GM11168 (cell line): ENCODE measurements around the gene HOXA1.

Experiments
- in situ Hi-C: fragments of 300-500 bp; cut with MboI; formaldehyde crosslinking; loops from one replicate; pipeline ENCODE4 v1.12.0; 2022; ENCODE audit warnings: low sequenced_read_pairs; ENCODE audit not compliant: unreplicated experiment

HOXA1 gene

DNA sequence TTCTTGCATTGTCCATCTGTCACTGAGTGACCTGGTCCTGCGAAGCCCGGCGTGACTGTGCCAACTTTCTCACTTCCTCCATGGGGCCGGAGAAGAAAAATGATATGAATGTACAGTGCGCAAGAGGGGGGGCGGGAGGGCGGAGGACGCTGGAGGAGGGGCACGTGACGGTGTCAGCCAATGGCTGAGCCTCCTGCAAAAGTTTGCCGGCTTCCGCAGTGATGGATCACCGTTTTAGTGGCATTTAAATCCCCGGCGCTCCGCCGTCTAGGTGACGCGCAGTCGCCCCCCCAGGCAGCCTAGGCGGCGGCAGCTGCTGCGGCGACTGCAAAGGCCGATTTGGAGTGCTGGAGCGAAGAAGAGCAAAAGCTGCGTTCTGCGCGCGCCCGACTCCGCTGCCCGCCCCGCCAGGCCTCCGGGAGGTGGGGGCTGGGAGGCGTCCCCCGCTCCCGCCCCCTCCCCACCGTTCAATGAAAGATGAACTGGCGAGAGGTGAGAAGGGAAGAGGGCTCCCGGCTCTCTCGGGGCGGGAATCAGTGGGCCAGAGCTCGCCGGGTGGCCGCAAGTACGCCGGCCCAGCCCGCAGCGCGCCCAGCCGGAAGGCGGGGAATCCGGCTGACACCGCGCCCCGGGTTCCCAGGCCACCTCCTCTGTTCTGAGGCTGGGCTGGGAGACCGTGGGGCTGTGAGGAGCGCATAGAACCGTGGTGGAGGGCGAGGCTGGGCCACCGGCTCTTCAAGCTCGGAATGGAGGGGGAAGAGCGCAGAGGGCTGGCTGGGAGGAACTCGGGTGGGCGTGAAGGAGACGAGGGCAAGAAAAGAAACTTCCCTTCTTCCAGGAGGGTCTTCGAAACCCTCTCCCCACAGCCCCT, at the start of gene HOXA1:
HOXA1 (minus strand) TSS at position 104 of the 871 bp plus-strand sequence; CDS start at position 16, 88 bp downstream.
- in situ Hi-C loops = loop anchor here (10.0 kb wide), 1 partner anchor 821 kb away; no protein-coding TSS in a partner anchor

DNA sequence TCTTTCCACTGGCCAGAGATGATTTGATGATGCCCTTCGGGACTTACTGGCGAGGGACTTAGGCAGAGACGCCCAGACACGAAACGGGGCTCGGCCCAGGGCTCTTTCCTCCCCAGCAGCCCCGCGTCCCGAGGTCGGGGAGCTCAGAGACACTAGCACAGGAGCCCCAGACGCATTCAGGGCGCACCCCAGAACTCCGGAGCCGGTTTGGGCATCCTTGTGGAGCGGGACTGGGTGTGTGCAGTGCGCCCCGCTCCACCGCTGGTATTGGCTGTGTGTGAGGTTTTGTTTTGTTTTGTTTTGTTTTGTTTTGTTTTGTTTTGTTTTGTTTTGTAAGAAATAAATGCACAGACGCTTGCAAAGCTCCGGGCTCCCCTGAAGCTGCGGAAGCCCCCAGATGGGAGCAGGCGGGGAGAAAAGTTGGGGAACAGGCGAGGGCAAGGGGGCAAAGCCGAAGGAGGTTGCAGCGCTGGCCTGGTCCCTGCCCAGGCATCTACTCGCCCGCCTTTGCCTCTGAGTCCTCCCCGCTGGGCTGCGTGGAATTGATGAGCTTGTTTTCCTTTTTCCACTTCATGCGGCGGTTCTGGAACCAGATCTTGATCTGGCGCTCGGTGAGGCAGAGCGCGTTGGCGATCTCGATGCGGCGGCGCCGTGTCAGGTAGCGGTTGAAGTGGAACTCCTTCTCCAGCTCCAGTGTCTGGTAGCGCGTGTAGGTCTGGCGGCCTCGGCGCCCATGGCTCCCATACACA, 49.5 kb upstream of the HOXA1 start:
- in situ Hi-C loops = no loop called here

DNA sequence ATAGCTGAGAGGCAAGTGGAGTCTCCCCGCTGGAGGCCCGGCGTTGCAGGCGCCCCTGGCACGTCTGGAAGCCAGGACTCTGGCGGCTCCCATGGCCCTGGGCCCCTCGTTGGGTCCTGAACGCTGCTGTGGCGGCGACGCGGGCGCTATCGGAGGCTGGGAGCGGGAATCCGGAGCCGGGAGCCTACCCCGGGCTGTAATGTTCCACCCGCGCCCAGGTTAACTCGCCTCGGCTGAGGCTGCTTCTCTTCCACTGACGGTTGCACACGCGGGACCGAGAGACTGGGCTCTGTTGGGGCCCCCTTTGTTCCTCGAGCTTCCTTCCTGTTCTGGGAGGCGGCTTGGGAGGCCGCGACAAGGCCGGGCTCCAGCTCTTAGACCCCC, 49.0 kb upstream of the HOXA1 start:
- in situ Hi-C loops = no loop called here

DNA sequence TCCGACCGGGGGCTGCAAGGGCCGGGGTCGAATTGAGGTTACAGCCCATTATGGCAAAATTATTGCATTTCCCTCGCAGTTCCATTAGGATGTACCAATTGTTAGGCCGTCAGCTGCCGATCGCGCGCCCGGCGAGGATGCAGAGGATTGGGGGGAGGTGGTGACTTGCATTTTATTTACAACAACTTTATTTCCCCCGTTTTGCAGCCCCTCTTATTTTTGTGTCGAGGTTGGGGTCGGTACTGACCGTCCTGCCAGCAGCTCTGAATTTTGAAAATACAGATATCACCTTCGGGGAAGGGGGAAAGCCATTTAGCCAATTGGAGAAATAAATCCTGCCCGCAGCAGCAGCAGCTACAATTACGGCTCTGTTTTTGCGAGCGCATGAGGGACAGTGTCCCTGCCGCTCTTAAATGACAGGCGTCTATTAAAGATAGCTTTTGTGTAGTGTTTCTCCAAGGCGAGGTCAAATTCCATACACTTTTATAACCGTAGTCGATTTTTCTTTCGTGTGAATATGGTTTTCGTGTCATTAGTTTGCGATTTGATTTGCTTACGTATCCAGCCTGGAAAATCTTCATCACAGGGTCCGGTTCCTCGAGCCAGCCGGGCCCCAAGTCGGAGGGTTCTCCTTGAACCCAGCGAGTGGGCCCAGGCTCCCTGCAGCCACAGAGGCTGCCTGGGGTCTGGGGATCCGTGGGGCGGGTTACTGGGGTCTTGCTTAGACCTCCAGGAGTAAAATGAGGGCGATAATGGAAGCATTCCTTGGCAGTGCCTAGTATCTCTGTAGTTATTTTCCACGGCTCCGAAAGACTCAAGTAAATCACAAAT, 48.4 kb upstream of the HOXA1 start:
- in situ Hi-C loops = no loop called here

DNA sequence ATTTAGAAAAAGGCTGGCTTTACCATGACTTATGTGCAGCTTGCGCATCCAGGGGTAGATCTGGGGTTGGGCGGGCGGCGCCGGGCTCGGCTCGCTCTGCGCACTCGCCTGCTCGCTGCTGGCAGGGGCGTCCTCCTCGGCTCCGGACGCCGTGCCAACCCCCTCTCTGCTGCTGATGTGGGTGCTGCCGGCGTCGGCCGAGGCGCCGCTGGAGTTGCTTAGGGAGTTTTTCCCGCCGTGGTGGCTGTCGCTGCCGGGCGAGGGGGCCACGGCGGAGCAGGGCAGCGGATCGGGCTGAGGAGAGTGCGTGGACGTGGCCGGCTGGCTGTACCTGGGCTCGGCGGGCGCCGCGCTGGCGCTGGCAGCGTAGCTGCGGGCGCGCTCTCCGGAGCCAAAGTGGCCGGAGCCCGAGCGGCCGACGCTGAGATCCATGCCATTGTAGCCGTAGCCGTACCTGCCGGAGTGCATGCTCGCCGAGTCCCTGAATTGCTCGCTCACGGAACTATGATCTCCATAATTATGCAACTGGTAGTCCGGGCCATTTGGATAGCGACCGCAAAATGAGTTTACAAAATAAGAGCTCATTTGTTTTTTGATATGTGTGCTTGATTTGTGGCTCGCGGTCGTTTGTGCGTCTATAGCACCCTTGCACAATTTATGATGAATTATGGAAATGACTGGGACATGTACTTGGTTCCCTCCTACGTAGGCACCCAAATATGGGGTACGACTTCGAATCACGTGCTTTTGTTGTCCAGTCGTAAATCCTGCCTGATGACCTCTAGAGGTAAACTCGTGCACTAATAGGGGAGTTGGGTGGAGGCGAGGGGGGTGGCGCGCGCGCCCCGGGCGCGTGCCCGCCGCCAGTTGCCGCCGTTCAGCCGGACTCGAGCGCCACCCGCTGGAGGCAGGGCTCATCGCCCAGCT, 47.5 kb upstream of the HOXA1 start, which contains the start of gene HOXA5:
HOXA5 (minus strand) TSS at position 659 of the 927 bp plus-strand sequence; CDS start at position 585, 74 bp downstream.
- in situ Hi-C loops = no loop called here

DNA sequence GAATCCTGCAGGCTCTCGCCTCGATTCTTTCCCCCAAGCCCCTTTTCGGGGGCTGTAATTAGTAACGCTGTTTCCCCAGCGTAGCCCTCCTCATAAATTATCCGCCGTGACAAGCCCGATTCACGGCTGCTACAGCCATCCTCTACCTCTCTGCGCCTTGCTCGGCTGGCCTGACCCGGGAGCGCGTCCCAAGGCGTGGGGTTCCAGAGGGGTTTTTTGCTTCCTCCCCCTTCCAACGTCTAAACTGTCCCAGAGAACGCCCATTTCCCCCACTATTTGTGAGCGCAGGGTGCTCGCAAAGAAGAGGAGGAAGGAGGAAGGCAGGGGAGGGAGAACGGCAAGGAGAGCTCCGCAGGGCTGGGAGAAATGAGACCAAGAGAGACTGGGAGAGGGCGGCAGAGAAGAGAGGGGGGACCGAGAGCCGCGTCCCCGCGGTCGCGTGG, 46.8 kb upstream of the HOXA1 start:
- in situ Hi-C loops = no loop called here

DNA sequence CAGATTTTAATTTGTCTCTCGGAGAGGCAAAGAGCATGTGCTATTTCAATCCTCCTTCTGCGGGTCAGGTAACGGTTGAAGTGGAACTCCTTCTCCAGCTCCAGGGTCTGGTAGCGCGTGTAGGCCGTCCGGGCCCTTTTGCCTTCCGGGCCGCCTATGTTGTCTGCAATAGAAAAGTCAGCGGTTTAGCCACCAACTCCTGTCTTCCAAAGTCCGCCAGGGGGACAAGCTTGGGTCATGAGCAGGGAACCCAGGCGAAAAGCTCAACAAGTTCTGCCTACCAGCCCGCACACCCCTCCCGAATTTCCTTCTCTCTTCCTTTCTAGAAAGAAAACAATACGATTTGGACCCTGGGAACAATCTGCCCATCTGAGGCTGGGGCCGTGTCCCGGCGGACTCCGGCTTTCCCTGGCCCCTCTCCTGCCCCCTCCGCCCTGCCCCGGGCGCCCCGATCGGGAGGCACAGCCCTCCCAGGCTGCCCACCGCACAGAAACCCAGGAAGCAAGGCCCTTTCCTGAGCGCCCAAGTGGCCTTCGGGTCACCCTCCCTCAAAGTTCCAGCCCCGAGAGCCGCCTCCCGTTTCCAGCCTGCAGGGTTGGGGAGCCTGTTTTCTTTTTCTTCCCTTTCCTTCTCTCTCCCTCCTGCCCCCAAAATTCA, 46.3 kb upstream of the HOXA1 start:
- in situ Hi-C loops = no loop called here

DNA sequence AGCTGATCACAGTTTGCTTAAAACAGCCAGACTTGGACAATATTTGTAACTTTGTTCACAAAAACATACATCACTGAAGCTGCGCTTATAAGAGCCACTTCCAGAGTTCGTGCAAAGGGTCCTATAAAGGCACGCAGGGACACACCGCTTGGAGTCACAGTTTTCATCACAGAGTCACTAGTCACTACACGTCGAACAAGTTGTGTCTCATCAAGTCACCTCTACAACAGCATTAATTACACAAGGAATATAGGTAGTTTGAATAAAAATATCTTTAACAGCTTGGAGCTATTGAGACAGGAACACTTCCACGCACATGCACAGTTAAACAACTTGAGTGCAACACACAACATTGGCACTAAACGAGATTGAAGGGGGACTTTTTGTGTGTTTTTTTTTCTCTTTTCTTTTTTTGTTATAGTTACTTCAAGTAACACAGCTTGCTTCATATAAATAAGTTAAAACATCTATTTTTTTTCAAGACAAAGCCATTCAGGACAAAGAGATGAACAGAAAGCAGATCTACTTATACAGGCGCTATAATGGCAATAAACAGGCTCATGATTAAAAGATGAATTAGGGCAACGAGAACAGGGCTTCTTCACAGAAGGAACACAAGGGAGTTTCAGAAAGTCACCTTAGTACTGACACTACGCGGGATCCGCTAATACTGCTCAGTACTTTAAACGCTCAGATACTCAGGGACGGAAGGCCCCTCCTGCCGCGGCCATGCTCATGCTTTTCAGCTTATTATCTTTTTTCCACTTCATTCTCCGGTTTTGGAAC, 45.5 kb upstream of the HOXA1 start:
- in situ Hi-C loops = no loop called here

DNA sequence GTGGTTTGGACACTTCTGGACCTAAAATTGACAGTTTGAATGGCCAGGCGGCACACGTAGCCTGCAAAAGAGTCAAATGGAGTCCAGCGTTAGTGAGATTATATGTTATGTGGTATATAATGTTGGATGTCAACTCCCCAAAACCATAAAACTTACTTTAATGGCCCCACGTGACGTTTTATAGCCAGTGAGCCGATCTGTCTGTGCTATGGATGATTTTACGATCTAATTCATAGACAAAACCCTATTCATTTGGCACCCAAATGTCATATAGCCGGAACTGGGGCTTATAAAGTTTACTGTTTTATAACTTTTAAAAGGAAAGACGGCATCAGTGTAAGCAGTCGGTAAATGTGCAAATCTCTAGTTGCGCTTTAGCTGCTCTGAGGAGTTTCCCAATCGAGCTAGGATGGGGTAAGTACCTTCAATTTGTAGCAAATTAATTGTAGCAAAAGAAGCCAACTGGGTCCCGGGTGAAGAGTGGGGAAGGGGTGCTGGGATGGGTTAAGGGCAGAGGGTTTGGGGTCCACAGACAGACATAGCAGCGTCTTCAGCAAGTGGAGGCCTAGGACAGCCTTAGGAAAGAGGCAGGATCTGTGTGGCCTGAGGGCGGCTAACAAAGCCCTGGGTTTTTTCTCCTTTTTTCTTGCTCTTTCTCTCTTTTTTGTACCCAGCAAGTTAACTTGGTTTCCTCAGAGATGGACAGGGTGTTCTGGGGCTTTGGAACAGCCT, 44.5 kb upstream of the HOXA1 start:
- in situ Hi-C loops = no loop called here

DNA sequence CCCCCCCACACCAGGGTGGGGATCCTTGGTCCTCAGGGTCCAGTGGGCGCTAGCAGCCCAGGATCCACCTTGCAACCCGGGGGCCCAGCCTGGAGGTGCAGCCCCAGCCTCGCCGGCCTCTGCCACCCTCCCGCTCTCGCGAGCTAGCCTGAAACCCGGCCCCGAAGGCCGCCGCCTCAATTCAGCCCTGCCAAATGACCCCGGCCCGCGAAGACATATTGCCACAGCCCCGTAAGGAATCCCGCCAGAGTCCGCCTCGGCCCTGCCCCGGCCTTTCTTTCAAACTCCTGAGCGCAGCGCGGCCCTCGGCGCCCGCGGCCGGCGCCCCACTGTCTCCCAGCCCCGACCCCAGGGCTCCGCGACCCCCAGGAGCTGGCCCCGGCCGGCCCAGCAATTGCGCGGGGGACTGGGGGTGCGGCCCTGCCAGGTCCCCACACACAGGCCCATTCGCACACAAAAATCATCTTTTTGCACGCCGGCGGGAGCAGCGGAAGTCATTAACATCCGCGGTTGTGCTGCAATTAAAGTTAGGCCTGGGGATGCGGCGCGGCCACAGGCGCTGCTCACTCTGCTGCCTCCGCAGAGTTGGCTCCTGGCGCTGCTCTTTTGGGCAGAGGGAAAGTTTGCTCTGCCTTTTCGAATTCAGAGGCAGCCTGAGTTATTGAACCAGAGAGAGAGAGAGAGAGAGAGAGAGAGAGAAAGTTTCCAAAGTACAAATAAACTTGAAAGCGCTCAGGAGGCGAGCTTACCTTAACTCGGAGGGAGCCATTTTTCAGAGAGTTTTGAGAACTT, 43.7 kb upstream of the HOXA1 start:
- in situ Hi-C loops = no loop called here

DNA sequence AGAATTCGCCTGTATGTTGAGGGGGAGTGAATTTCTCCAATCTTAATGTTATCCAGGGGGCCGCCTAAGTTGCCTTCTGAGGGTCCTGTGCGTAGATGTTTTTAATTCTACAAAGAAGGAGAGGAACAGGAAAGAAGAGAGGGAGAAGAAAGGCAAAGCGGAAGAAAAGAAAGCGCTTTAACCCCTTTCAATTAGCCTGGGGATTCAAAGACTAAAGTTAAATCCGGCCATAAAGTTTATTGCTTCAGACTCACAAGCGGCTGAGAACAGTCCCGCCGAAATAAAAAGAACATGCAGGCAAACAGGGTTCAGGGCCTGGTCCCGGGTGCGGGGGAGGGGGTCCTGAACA, 43.2 kb upstream of the HOXA1 start:
- in situ Hi-C loops = no loop called here

DNA sequence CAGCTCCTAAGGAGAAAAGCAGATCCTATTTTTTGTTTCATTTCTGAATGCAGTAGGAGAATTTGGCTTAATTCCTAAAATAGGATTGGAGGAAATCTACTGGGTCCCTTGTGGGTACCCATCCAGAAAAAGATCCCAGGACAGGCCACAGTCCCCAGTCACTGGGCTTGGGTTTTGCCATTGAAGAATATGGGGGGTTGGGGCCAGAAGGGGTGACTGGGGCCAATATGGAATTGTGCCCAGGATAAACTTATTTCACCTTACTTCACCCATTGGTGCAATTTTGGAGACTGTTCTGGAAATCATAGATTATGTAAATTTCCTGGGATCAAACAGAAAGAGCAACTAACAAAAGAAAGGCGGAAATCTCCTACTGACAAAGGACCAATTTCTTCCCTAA, 42.7 kb upstream of the HOXA1 start:
- in situ Hi-C loops = no loop called here

DNA sequence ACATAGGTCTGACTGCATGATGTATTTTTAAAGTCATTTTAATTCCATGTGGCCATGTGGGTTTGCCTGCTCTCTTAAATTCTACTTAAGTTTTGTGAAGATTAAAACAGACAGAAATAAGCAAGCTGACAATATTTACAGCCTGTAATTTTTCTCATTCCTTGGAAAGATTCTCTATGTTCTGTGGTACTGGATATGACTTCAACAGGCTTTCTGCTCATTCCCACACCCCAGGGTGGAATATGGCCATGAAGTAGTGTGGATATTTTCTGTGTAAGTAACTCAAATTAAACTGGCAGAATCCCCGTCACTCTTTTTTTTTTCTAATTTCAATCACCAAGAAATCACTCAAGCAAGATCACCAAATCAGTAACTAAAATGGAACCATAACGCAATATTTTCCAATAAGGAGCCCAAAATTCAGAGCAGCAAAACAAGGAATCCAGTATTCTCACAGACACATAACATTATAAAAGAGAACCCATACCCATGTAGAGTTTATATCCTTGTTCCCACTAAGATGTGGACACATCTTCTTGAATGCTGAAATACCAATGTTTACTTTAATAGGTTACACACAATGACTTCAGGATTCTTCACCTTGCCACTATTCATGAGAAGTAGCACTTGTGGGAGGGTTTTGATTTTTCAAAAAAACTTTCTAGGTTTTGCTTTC, 42.0 kb upstream of the HOXA1 start:
- in situ Hi-C loops = no loop called here

DNA sequence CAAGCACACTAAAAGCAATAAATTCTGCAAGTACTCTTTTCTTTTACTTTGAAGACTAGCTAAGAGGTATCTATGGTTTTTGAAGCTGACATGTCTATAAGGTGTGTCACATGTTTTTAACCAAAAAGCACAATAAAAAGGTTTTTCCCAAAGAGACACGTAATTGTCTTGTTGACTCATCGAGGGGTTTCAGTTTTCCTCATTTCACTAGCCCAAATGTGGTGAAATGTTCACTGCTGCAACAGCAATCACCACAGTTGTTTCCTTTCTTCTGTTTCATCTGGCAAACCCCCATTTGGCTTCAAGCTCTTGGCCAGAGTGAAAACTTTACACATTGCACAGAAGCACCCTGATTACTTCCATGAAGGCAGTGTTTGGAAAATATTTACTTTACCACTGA, 38.6 kb upstream of the HOXA1 start:
- in situ Hi-C loops = no loop called here

DNA sequence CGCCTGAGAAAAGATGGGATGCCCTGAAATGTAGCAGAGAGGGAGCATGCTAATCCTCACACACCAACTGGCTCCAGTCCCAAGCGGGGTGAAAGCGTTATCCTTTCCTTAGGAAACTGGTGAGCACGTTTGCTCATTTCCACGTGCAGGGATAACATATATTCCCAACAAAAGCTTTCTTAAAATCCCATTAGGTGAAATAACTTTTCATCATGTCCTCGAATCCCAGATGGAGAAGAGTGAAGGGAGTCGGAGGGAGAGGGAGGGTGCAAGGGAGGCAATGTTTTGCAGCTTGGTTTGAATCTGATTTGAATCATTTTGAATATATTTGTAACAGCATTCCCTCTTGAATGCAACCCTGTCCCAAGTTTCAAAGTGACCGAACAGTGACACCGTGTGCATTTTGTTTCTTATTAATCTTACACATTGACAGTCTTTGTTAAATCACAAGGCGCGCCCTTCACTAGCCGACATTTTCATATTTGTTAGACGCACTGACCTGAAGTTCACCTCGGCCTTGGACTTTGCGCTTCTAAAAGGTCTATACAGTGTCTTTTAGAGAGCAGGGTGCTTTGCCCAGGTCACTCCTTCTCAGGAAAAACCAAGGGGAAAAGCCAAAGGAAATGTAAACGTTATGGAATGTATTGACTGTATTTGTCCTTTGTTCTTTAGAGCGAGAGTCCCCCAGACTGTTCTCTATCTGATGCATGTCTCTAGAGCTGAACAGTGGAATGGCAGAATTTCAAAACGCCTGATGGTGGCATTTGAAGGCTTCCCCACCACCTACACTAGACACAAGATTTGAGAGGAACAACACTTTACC, 37.8 kb upstream of the HOXA1 start:
- in situ Hi-C loops = no loop called here
